KMS-11 (cell line): Measurements from ENCODE around the gene DCAF15.

Source experiments
- H2AFZ ChIP-seq: fragments of 200-600 bp; sonication (generic); 2 replicates; pipeline ENCODE4 v1.6.1; 2016; ENCODE audit warnings: antibody characterized with exemption, mixed run types, low read depth
- H3K27ac ChIP-seq: fragments of 200-600 bp; sonication (generic); 2 replicates; pipeline ENCODE4 v1.6.1; 2016; ENCODE audit warnings: mild to moderate bottlenecking, mixed run types
- H3K27me3 ChIP-seq: fragments of 200-600 bp; sonication (generic); 2 replicates; pipeline ENCODE4 v1.6.1; 2017; ENCODE audit warnings: mild to moderate bottlenecking, low read depth, mixed run types, moderate library complexity; ENCODE audit not compliant: insufficient read depth
- H3K36me3 ChIP-seq: fragments of 200-600 bp; sonication (generic); 2 replicates; pipeline ENCODE4 v1.6.1; 2017; ENCODE audit warnings: mild to moderate bottlenecking, mixed run types; ENCODE audit not compliant: insufficient read depth
- H3K4me1 ChIP-seq: fragments of 200-600 bp; sonication (generic); 2 replicates; pipeline ENCODE4 v1.6.1; 2016; ENCODE audit warnings: mild to moderate bottlenecking, low read depth, mixed run types; ENCODE audit not compliant: poor library complexity, severe bottlenecking
- H3K4me2 ChIP-seq: fragments of 200-600 bp; sonication (generic); 2 replicates; pipeline ENCODE4 v1.7.0; 2016; ENCODE audit warnings: mild to moderate bottlenecking, mixed run types
- H3K4me3 ChIP-seq: fragments of 200-600 bp; sonication (generic); IDR thresholded peaks from 2 replicates; pipeline ENCODE4 v1.6.1; 2017; ENCODE audit warnings: low read depth, low read length, mixed read lengths; ENCODE audit not compliant: insufficient read depth
- H3K79me2 ChIP-seq: fragments of 200-600 bp; sonication (generic); 2 replicates; pipeline ENCODE4 v1.6.1; 2016; ENCODE audit warnings: low read depth, mixed run types; ENCODE audit not compliant: insufficient read depth
- H3K9ac ChIP-seq: fragments of 200-600 bp; sonication (generic); 2 replicates; pipeline ENCODE4 v1.6.1; 2016; ENCODE audit warnings: mild to moderate bottlenecking, mixed run types
- H4K20me1 ChIP-seq: fragments of 200-600 bp; sonication (generic); 2 replicates; pipeline ENCODE4 v1.6.1; 2016; ENCODE audit warnings: mild to moderate bottlenecking, mixed run types; ENCODE audit not compliant: insufficient read depth
- TF ChIP-seq, protein P1 (sequence below): fragments of 200-600 bp; sonication (generic); conservative IDR thresholded peaks from 2 replicates; pipeline ENCODE4 v1.6.1; 2017; ENCODE audit warnings: low read depth, mild to moderate bottlenecking, antibody characterized with exemption, low read length, moderate library complexity, mixed read lengths

Gene DCAF15

GRCh38 chr19:13996928-13997630, 44.8 kb downstream of the DCAF15 start:
- Histone ChIP-seq H3K4me3 (no peak overlapping the region), H3K4me1 (no peaks in the 10 kb centered on the region), H3K27ac (no peak overlapping the region), H3K4me2 (no peak overlapping the region), H3K9ac (no peak overlapping the region), H2AFZ (no peak overlapping the region), H3K79me2 (no peaks in the 10 kb centered on the region), H4K20me1 (no peaks in the 10 kb centered on the region), H3K36me3 (no peaks in the 10 kb centered on the region), H3K27me3 (no peaks in the 10 kb centered on the region)
- TF ChIP-seq, protein P1, sequence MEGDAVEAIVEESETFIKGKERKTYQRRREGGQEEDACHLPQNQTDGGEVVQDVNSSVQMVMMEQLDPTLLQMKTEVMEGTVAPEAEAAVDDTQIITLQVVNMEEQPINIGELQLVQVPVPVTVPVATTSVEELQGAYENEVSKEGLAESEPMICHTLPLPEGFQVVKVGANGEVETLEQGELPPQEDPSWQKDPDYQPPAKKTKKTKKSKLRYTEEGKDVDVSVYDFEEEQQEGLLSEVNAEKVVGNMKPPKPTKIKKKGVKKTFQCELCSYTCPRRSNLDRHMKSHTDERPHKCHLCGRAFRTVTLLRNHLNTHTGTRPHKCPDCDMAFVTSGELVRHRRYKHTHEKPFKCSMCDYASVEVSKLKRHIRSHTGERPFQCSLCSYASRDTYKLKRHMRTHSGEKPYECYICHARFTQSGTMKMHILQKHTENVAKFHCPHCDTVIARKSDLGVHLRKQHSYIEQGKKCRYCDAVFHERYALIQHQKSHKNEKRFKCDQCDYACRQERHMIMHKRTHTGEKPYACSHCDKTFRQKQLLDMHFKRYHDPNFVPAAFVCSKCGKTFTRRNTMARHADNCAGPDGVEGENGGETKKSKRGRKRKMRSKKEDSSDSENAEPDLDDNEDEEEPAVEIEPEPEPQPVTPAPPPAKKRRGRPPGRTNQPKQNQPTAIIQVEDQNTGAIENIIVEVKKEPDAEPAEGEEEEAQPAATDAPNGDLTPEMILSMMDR = no peak

DNA sequence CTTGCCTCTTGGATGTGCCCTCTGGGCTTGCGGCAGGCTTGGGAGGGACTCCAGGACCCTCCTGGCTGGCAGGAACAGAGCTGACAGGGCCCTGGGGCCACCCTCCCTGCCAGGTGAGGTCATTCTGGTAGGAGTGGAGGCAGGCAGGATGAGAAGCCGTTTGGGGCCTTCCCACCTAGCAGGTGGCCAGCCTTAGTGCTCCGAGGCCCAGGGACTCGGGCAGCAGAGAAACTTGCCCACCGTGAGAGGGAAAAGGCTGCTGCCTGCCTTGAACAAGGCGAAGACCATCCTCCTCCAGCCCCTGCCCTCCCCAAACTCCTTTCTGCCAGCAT, 45.3 kb downstream of the DCAF15 start:
- no peaks in the 10 kb centered on the region for H3K36me3 ChIP-seq
- H3K4me3 ChIP-seq = no peak overlapping the region
- H3K79me2 ChIP-seq = no peaks in the 10 kb centered on the region
- no peak overlapping the region for H3K27ac ChIP-seq
- H3K9ac ChIP-seq = no peak overlapping the region
- no peak overlapping the region for H3K4me2 ChIP-seq
- TF ChIP-seq, protein P1 = no peak
- H3K4me1 ChIP-seq = peaks cover 5% of the 10 kb centered on the region
- H3K27me3 ChIP-seq = no peaks in the 10 kb centered on the region
- no peaks in the 10 kb centered on the region for H4K20me1 ChIP-seq
- H2AFZ ChIP-seq = no peak overlapping the region

- H3K36me3 ChIP-seq = no peaks in the 10 kb centered on the region
- H3K4me3 ChIP-seq = no peak overlapping the region
- H2AFZ ChIP-seq = no peak overlapping the region
- H4K20me1 ChIP-seq = no peaks in the 10 kb centered on the region
- H3K4me1 ChIP-seq = peaks cover 6% of the 10 kb centered on the region
- H3K79me2 ChIP-seq = no peaks in the 10 kb centered on the region
- TF ChIP-seq, protein P1 = no peak
- H3K27me3 ChIP-seq = no peaks in the 10 kb centered on the region
- H3K27ac ChIP-seq = no peak overlapping the region
- no peak overlapping the region for H3K4me2 ChIP-seq
- no peak overlapping the region for H3K9ac ChIP-seq
These were observed 46.1 kb downstream of the DCAF15 start for GRCh38 chr19:13998426-13998825.

- no peak overlapping the region for H3K4me2 ChIP-seq
- no peaks in the 10 kb centered on the region for H3K27me3 ChIP-seq
- no peaks in the 10 kb centered on the region for H3K79me2 ChIP-seq
- no peak overlapping the region for H3K9ac ChIP-seq
- H3K4me1 ChIP-seq = peaks cover 6% of the 10 kb centered on the region
- TF ChIP-seq, protein P1 = no peak
- H4K20me1 ChIP-seq = no peaks in the 10 kb centered on the region
- no peaks in the 10 kb centered on the region for H3K36me3 ChIP-seq
- H2AFZ ChIP-seq = no peak overlapping the region
- H3K27ac ChIP-seq = no peak overlapping the region
- H3K4me3 ChIP-seq = no peak overlapping the region
These were observed 46.8 kb downstream of the DCAF15 start for GRCh38 chr19:13999085-13999484.
